CD8-positive, alpha-beta memory T cell (primary cell): ENCODE data around the gene TSHZ2. TPM values are rescaled to one million over a fixed set of nuclear protein-coding genes. Genes with fewer than 3 reads are reported as not detected.

Experiments used
- CTCF ChIA-PET: fragments of 350-600 bp; sonication (Branson Sonifier 250); formaldehyde crosslinking; loops from one replicate; lab custom pipeline; 2021; ENCODE audit warnings: antibody characterized with exemption; lab: Charles Lee
- POLR2A ChIA-PET: fragments of 350-600 bp; sonication (Branson Sonifier 250); formaldehyde crosslinking; loops from one replicate; lab custom pipeline; 2021; ENCODE audit warnings: antibody characterized with exemption; lab: Charles Lee
- DNase-seq, 5 donors: peaks; one replicate each; pipeline versions ENCODE4 v3.0.0 to v3.0.0-alpha.2; 2020 to 2022; ENCODE audit warnings: mixed read lengths in 1 of 5
- H3K27ac ChIP-seq: one replicate; pipeline ENCODE4 v1.7.0; 2013; ENCODE audit warnings: low read depth, mild to moderate bottlenecking, low read length, moderate library complexity
- H3K27me3 ChIP-seq: 2 replicates; pipeline ENCODE4 v1.7.0; 2013; ENCODE audit warnings: low read length, mild to moderate bottlenecking; ENCODE audit not compliant: insufficient read depth, poor library complexity, severe bottlenecking
- H3K36me3 ChIP-seq: 2 replicates; pipeline ENCODE4 v1.7.0; 2013; ENCODE audit warnings: mild to moderate bottlenecking, low read length, moderate library complexity; ENCODE audit not compliant: insufficient read depth
- H3K4me1 ChIP-seq: 2 replicates; pipeline ENCODE4 v1.7.0; 2013; ENCODE audit warnings: mild to moderate bottlenecking, low read length, moderate library complexity; ENCODE audit not compliant: insufficient read depth
- H3K4me3 ChIP-seq: 2 replicates; pipeline ENCODE4 v1.7.0; 2013; ENCODE audit warnings: mild to moderate bottlenecking, low read length
- H3K9me3 ChIP-seq: 2 replicates; pipeline ENCODE4 v1.7.0; 2013; ENCODE audit warnings: mild to moderate bottlenecking, low read length
- H3K27ac Mint-ChIP-seq, 8 donors: one replicate each; pipeline ENCODE4 v1.8.0; 2020 to 2021; ENCODE audit warnings: mixed read lengths in 8 of 8, mild to moderate bottlenecking in 6 of 8, inconsistent platforms in 3 of 8, moderate library complexity in 3 of 8
- H3K27me3 Mint-ChIP-seq, 2 donors: one replicate each; pipeline ENCODE4 v1.8.0; 2020 to 2021; ENCODE audit warnings: mixed read lengths in 2 of 2, mild to moderate bottlenecking in 1 of 2, moderate library complexity in 1 of 2
- H3K36me3 Mint-ChIP-seq, 3 donors: one replicate each; pipeline ENCODE4 v1.8.0; 2020 to 2021; ENCODE audit warnings: mixed read lengths in 3 of 3, inconsistent platforms in 1 of 3, mild to moderate bottlenecking in 1 of 3
- H3K4me1 Mint-ChIP-seq, 3 donors: one replicate each; pipeline ENCODE4 v1.8.0; 2020 to 2021; ENCODE audit warnings: mixed read lengths in 3 of 3, inconsistent platforms in 1 of 3, mild to moderate bottlenecking in 1 of 3
- H3K4me3 Mint-ChIP-seq, 7 donors: one replicate each; pipeline ENCODE4 v1.8.0; 2020 to 2021; ENCODE audit warnings: mixed read lengths in 7 of 7, mild to moderate bottlenecking in 6 of 7, moderate library complexity in 4 of 7, inconsistent platforms in 2 of 7
- H3K9me3 Mint-ChIP-seq, 5 donors: one replicate each; pipeline ENCODE4 v1.8.0; 2020 to 2022; ENCODE audit warnings: mixed read lengths in 5 of 5, mild to moderate bottlenecking in 3 of 5, moderate library complexity in 2 of 5, inconsistent platforms in 1 of 5
- polyA plus RNA-seq: library from polyadenylated mRNA; unstranded; fragments of 300-500 nt; fragmentation: Illumina TruSeq; gene quantifications from one replicate; pipeline ENCODE4 v1.2.3, GENCODE V29; 2021
- total RNA-seq, 2 experiments: library from RNA; stranded (reverse); gene quantifications; one replicate each; pipeline ENCODE4 v1.2.3, GENCODE V29; 2021

The TSHZ2 gene
- total and polyA plus RNA-seq, 3 experiments from 2014 or later = 0.10 to 1.6 (median 1.5) TPM

GRCh38 chr20:52971498-52972189 is 514 bp upstream of the TSHZ2 start:
- H3K9me3 ChIP-seq = no peaks in the 10 kb centered on the region
- Mint-ChIP-seq H3K36me3 (peaks cover 0 to 3% (median 0%) of the 10 kb centered on the region in 3 donors), H3K4me3 (peak overlapping the region in 6 of 7 donors; percentile 6 to 91 (median 48)), H3K9me3 (peaks cover 0 to 2% (median 0%) of the 10 kb centered on the region in 5 donors), H3K27me3 (peaks cover 41 to 86% of the 10 kb centered on the region in 2 donors), H3K27ac (peak overlapping the region in 2 of 8 donors; percentile 67 to 74), H3K4me1 (peaks cover 8 to 35% (median 29%) of the 10 kb centered on the region in 3 donors)
- H3K27ac ChIP-seq = no peak overlapping the region
- peak overlapping the region; percentile 70 for H3K4me3 ChIP-seq
- no peaks in the 10 kb centered on the region for H3K4me1 ChIP-seq
- H3K36me3 ChIP-seq = no peaks in the 10 kb centered on the region
- H3K27me3 ChIP-seq = no peaks in the 10 kb centered on the region
- DNase-seq = no peak
- POLR2A ChIA-PET = no interaction called here
- CTCF ChIA-PET = no interaction called here

DNA sequence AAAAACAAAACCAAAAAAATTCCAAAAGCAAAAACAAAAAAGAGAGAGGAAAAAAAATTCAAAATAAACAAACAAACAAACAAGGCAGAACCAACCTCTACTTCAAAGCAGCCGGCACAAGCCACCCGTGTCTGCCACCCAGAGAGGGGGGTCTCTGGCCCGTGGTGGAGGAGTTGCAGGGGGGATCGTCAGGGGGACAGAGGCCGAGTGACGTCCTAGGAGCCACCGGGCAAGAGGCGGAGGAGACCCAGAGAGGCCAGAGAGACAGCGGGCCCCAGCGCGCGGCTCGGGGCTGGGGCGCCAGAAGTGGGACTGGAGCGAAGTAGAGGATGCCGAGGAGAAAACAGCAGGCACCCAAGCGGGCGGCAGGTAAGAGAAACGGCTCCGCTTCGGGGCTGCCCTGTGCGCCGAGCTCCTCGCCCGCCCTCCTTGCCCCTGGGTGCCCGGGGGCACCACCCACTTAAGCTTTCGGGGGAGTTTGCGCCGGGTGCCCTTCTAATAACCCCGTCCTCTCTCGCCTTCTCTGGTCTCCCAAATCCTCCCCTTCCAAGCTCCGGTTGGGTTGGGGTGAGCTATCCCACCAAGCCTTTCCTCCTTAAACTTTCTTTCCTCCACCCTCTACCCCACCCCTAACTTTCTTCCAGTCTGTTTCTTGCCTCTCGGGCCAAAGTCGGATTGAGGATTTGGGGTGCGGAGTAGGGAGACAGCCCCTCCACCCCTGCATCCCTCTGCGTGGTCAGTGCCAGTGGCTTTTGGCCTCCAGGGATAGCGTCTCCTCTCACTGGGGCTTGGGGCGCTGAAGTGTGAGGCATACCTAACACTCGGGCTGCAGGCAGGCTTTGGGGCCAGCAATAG is 1.0 kb downstream of the TSHZ2 start:
- peaks cover 6% of the 10 kb centered on the region for H3K4me1 ChIP-seq
- H3K27me3 Mint-ChIP-seq = peaks cover 42 to 90% of the 10 kb centered on the region in 2 donors
- peaks cover 0 to 2% (median 0%) of the 10 kb centered on the region in 5 donors for H3K9me3 Mint-ChIP-seq
- H3K27ac Mint-ChIP-seq = peak overlapping the region in 3 of 8 donors; percentile 58 to 99 (median 85)
- ChIA-PET CTCF (no interaction called here), POLR2A (no interaction called here)
- H3K36me3 Mint-ChIP-seq = peaks cover 0 to 3% (median 0%) of the 10 kb centered on the region in 3 donors
- peak overlapping the region; percentile 20 to 94 (median 84) for H3K4me3 Mint-ChIP-seq
- no peaks in the 10 kb centered on the region for H3K36me3 ChIP-seq
- H3K9me3 ChIP-seq = no peaks in the 10 kb centered on the region
- H3K27ac ChIP-seq = no peak overlapping the region
- peak overlapping the region; percentile 70 for H3K4me3 ChIP-seq
- no peaks in the 10 kb centered on the region for H3K27me3 ChIP-seq
- peak in 1 of 5 donors; percentile 17 for DNase-seq
- peaks cover 8 to 44% (median 29%) of the 10 kb centered on the region in 3 donors for H3K4me1 Mint-ChIP-seq

DNA sequence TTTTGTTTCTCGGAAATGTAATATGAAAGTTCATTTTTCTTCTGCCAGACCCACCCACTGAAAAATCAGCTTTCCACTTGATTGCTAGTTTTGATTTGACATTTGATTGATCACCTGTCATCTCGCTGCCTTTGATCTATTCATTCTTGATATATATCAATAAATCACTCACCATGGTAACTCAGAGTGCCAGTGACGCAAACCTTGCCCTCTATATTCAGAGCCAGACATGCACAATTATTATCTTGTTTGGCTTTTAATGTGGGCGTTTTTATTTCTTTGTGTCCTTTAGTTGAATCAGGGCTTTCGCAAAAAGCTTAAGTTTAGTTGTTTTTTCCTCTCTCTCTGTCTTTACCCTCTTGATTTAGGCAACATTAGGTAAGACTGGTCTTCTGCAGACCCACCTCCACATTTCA is 2.0 kb downstream of the TSHZ2 start:
- peak overlapping the region in 3 of 8 donors; percentile 40 to 99 (median 58) for H3K27ac Mint-ChIP-seq
- ChIA-PET POLR2A (no interaction called here), CTCF (no interaction called here)
- DNase-seq = no peak
- Histone ChIP-seq H3K36me3 (no peaks in the 10 kb centered on the region), H3K9me3 (no peaks in the 10 kb centered on the region), H3K4me3 (peak overlapping the region; percentile 70), H3K27ac (no peak overlapping the region), H3K4me1 (peaks cover 6% of the 10 kb centered on the region), H3K27me3 (no peaks in the 10 kb centered on the region)
- H3K4me3 Mint-ChIP-seq = peak overlapping the region in 5 of 7 donors; percentile 3 to 94 (median 18)
- peaks cover 8 to 44% (median 29%) of the 10 kb centered on the region in 3 donors for H3K4me1 Mint-ChIP-seq
- peaks cover 0 to 2% (median 0%) of the 10 kb centered on the region in 5 donors for H3K9me3 Mint-ChIP-seq
- peaks cover 0 to 3% (median 0%) of the 10 kb centered on the region in 3 donors for H3K36me3 Mint-ChIP-seq
- H3K27me3 Mint-ChIP-seq = peaks cover 42 to 85% of the 10 kb centered on the region in 2 donors

- Histone ChIP-seq H3K4me3 (peak overlapping the region; percentile 70), H3K27me3 (no peaks in the 10 kb centered on the region), H3K9me3 (no peaks in the 10 kb centered on the region), H3K4me1 (peaks cover 6% of the 10 kb centered on the region), H3K36me3 (no peaks in the 10 kb centered on the region), H3K27ac (no peak overlapping the region)
- H3K4me1 Mint-ChIP-seq = peaks cover 8 to 50% (median 29%) of the 10 kb centered on the region in 3 donors
- DNase-seq = no peak
- peaks cover 42 to 83% of the 10 kb centered on the region in 2 donors for H3K27me3 Mint-ChIP-seq
- H3K4me3 Mint-ChIP-seq = peak overlapping the region in 4 of 7 donors; percentile 0 to 79 (median 43)
- peaks cover 0 to 2% (median 0%) of the 10 kb centered on the region in 5 donors for H3K9me3 Mint-ChIP-seq
- H3K27ac Mint-ChIP-seq = peak overlapping the region in 2 of 8 donors; percentile 3 to 99
- ChIA-PET POLR2A (no interaction called here), CTCF (no interaction called here)
- peaks cover 0 to 3% (median 0%) of the 10 kb centered on the region in 3 donors for H3K36me3 Mint-ChIP-seq
These were observed 3.0 kb downstream of the TSHZ2 start for GRCh38 chr20:52975029-52975732.

- H3K27me3 Mint-ChIP-seq = peaks cover 42 to 82% of the 10 kb centered on the region in 2 donors
- DNase-seq = no peak
- no peaks in the 10 kb centered on the region for H3K27me3 ChIP-seq
- POLR2A ChIA-PET = no interaction called here
- H3K9me3 ChIP-seq = no peaks in the 10 kb centered on the region
- H3K4me3 Mint-ChIP-seq = peak overlapping the region in 1 of 7 donors; percentile 79
- H3K36me3 Mint-ChIP-seq = peaks cover 0 to 3% (median 0%) of the 10 kb centered on the region in 3 donors
- H3K36me3 ChIP-seq = no peaks in the 10 kb centered on the region
- no peak overlapping the region for H3K27ac ChIP-seq
- peak overlapping the region; percentile 70 for H3K4me3 ChIP-seq
- peaks cover 0 to 2% (median 0%) of the 10 kb centered on the region in 5 donors for H3K9me3 Mint-ChIP-seq
- H3K27ac Mint-ChIP-seq = peak overlapping the region in 1 of 8 donors; percentile 99
- peaks cover 8 to 50% (median 29%) of the 10 kb centered on the region in 3 donors for H3K4me1 Mint-ChIP-seq
- peaks cover 6% of the 10 kb centered on the region for H3K4me1 ChIP-seq
- CTCF ChIA-PET = no interaction called here
These were observed 3.8 kb downstream of the TSHZ2 start for GRCh38 chr20:52975803-52976531.

- ChIA-PET POLR2A (no interaction called here), CTCF (no interaction called here)
- H3K27me3 Mint-ChIP-seq = peaks cover 23 to 77% of the 10 kb centered on the region in 2 donors
- peaks cover 0 to 32% (median 6%) of the 10 kb centered on the region in 3 donors for H3K4me1 Mint-ChIP-seq
- H3K27ac Mint-ChIP-seq = no peak overlapping the region
- H3K36me3 Mint-ChIP-seq = no peaks in the 10 kb centered on the region
- no peaks in the 10 kb centered on the region for H3K9me3 Mint-ChIP-seq
- no peaks in the 10 kb centered on the region for H3K27me3 ChIP-seq
- H3K4me1 ChIP-seq = peaks cover 9% of the 10 kb centered on the region
- no peak overlapping the region for H3K27ac ChIP-seq
- no peak overlapping the region for H3K4me3 Mint-ChIP-seq
- H3K36me3 ChIP-seq = no peaks in the 10 kb centered on the region
- no peak for DNase-seq
- H3K9me3 ChIP-seq = no peaks in the 10 kb centered on the region
- no peak overlapping the region for H3K4me3 ChIP-seq
These were observed 6.7 kb downstream of the TSHZ2 start for GRCh38 chr20:52978851-52979250.

- no peak overlapping the region for H3K27ac Mint-ChIP-seq
- no peak for DNase-seq
- CTCF ChIA-PET = no interaction called here
- POLR2A ChIA-PET = no interaction called here
- H3K27ac ChIP-seq = no peak overlapping the region
- peaks cover 11% of the 10 kb centered on the region for H3K4me1 ChIP-seq
- H3K4me3 ChIP-seq = no peak overlapping the region
- H3K4me1 Mint-ChIP-seq = peaks cover 0 to 20% (median 2%) of the 10 kb centered on the region in 3 donors
- no peaks in the 10 kb centered on the region for H3K9me3 Mint-ChIP-seq
- no peak overlapping the region for H3K4me3 Mint-ChIP-seq
- peaks cover 13 to 72% of the 10 kb centered on the region in 2 donors for H3K27me3 Mint-ChIP-seq
- H3K27me3 ChIP-seq = no peaks in the 10 kb centered on the region
- no peaks in the 10 kb centered on the region for H3K36me3 ChIP-seq
- H3K9me3 ChIP-seq = no peaks in the 10 kb centered on the region
- no peaks in the 10 kb centered on the region for H3K36me3 Mint-ChIP-seq
These were observed 8.9 kb downstream of the TSHZ2 start for GRCh38 chr20:52981051-52981450.
